ENCODE data around the gene PLEKHH1. TPM values are rescaled to one million over a fixed set of nuclear protein-coding genes. Genes with fewer than 3 reads are reported as not detected.

PLEKHH1 gene
- total and polyA plus RNA-seq, 9 of the 15 experiments (the other 6 are each of a cell fraction or from before 2014, with no cell fraction given), result 0.76 to 5.9 (median 2.9) TPM

- H3K27me3 ChIP-seq (ENCODE audit: control insufficient read depth in 2 of 2, insufficient read depth in 2 of 2, low read length in 2 of 2), result no peaks in the 10 kb centered on the region
- H3K36me3 ChIP-seq (ENCODE audit: control insufficient read depth, insufficient read depth, low read length), result no peaks in the 10 kb centered on the region; the same call in 2 of the 3 replicates
- no peaks in the 10 kb centered on the region for H3K4me1 ChIP-seq (replicated peaks in 1 of 2; ENCODE audit: control insufficient read depth in 2 of 2, insufficient read depth in 2 of 2, low read length in 2 of 2)
- H3K4me2 ChIP-seq (ENCODE audit: insufficient read depth, low read length), result no peak overlapping the region
- ATAC-seq (no peak), DNase-seq (ENCODE audit: extremely low read depth in 1 of 4, low spot score in 3 of 4) (no peak), FAIRE-seq (no peak)
- ChIA-PET POLR2A (interaction anchor here (1.1 to 1.5 kb wide), 2 partner anchors 14 to 15 kb away, joined by 3 to 10 read pairs; no protein-coding TSS in a partner anchor), CTCF (ENCODE audit: low intra/inter-chr PET ratio) (no interaction called here)
- H3K9me1 ChIP-seq (ENCODE audit: control insufficient read depth, insufficient read depth, low read length), result no peaks in the 10 kb centered on the region
- H3K9ac ChIP-seq (ENCODE audit: insufficient read depth in 1 of 2, low read depth in 2 of 2, low read length in 2 of 2), result no peak overlapping the region
- H2AFZ ChIP-seq (ENCODE audit: low read depth, low read length), result no peak overlapping the region
- H3K27ac ChIP-seq (ENCODE audit: extremely low read depth, low read depth, low read length), result no peak overlapping the region
- H4K20me1 ChIP-seq (replicated peaks; ENCODE audit: control insufficient read depth, insufficient read depth, low read length), result no peaks in the 10 kb centered on the region
- in situ Hi-C loops (cut with MboI), result no loop called here
- 37% methylated on average over 7 of the region's 7 CpGs for WGBS (ENCODE audit: insufficient coverage, low coverage, missing lambda C conversion rate)
- intact Hi-C loops (cut with micrococcal nuclease), result no loop called here
- no peak overlapping the region for H3K4me3 ChIP-seq
- H3K9me3 ChIP-seq (replicated peaks; ENCODE audit: control insufficient read depth, insufficient read depth, low read depth, low read length), result no peaks in the 10 kb centered on the region
- TF ChIP-seq MNT (conservative IDR thresholded peaks at IDR 0.05) (no peak), RHOXF2B (CRISPR knock-in tag; conservative IDR thresholded peaks at IDR 0.05) (no peak)
- TF ChIP-seq, protein P1, sequence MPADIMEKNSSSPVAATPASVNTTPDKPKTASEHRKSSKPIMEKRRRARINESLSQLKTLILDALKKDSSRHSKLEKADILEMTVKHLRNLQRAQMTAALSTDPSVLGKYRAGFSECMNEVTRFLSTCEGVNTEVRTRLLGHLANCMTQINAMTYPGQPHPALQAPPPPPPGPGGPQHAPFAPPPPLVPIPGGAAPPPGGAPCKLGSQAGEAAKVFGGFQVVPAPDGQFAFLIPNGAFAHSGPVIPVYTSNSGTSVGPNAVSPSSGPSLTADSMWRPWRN (IDR thresholded peaks at IDR 0.05; ENCODE audit: low read depth), result no peak
- no peaks in the 10 kb centered on the region for H3K79me2 ChIP-seq (ENCODE audit: control insufficient read depth, insufficient read depth, low read length)
- BruUV-seq (replicated peaks), result no TSS peak
Measured at GRCh38 chr14:67557118-67557517, 24.0 kb downstream of the PLEKHH1 start.

DNA sequence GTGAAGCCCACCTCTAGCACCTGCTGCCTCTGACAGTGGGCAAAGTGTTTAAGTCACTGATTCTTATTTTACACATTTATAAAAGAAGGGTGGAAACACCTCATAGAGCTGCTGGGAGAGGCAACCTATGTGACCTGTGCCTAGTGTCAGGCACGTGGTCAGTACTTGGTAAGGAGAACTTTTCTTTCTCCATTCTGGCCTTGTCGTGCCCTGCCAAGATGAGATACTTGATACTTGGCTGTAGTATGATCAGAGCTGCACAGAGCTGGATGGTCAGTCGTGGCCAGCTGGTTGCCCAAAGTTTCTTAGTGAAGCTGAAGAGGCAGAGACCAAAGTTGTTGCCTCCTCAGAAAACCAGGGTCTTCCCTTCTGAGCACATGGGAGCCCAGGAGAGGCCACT is 24.6 kb downstream of the PLEKHH1 start:
- H3K36me3 ChIP-seq (ENCODE audit: control insufficient read depth, insufficient read depth, low read length), result no peaks in the 10 kb centered on the region; the same call in 2 of the 3 replicates
- no peaks in the 10 kb centered on the region for H4K20me1 ChIP-seq (replicated peaks; ENCODE audit: control insufficient read depth, insufficient read depth, low read length)
- ChIA-PET CTCF (ENCODE audit: low intra/inter-chr PET ratio) (no interaction called here), POLR2A (no interaction called here)
- no peak overlapping the region for H3K9ac ChIP-seq (ENCODE audit: insufficient read depth in 1 of 2, low read depth in 2 of 2, low read length in 2 of 2)
- H3K9me3 ChIP-seq (replicated peaks; ENCODE audit: control insufficient read depth, insufficient read depth, low read depth, low read length), result no peaks in the 10 kb centered on the region
- in situ Hi-C loops (cut with MboI), result no loop called here
- DNase-seq (ENCODE audit: extremely low read depth in 1 of 4, low spot score in 3 of 4) (no peak), FAIRE-seq (no peak), ATAC-seq (no peak)
- H3K27ac ChIP-seq (ENCODE audit: extremely low read depth, low read depth, low read length), result no peak overlapping the region
- no peaks in the 10 kb centered on the region for H3K79me2 ChIP-seq (ENCODE audit: control insufficient read depth, insufficient read depth, low read length)
- no peaks in the 10 kb centered on the region for H3K4me1 ChIP-seq (replicated peaks in 1 of 2; ENCODE audit: control insufficient read depth in 2 of 2, insufficient read depth in 2 of 2, low read length in 2 of 2)
- BruUV-seq (replicated peaks), result no TSS peak
- no peak overlapping the region for H2AFZ ChIP-seq (ENCODE audit: low read depth, low read length)
- no peaks in the 10 kb centered on the region for H3K27me3 ChIP-seq (ENCODE audit: control insufficient read depth in 2 of 2, insufficient read depth in 2 of 2, low read length in 2 of 2)
- H3K4me2 ChIP-seq (ENCODE audit: insufficient read depth, low read length), result no peak overlapping the region
- no peaks in the 10 kb centered on the region for H3K9me1 ChIP-seq (ENCODE audit: control insufficient read depth, insufficient read depth, low read length)
- intact Hi-C loops (cut with micrococcal nuclease), result no loop called here
- 8% methylated on average over 3 of the region's 3 CpGs for WGBS (ENCODE audit: insufficient coverage, low coverage, missing lambda C conversion rate)
- no peak overlapping the region for H3K4me3 ChIP-seq
- TF ChIP-seq NBN (IDR thresholded peaks at IDR 0.05; ENCODE audit: low read depth), result no peak
- TF ChIP-seq SIX5 (IDR thresholded peaks at IDR 0.05; ENCODE audit: borderline replicate concordance in 1 of 2, insufficient read depth in 1 of 2, low read depth in 1 of 2, low read length in 2 of 2), result no peak
- no peak for TF ChIP-seq CREBBP (IDR thresholded peaks at IDR 0.05; ENCODE audit: low read depth, low read length)
- no peak for TF ChIP-seq ZFP36 (IDR thresholded peaks at IDR 0.05; ENCODE audit: low read depth, low read length, partially characterized antibody)
- TF ChIP-seq, protein P2, sequence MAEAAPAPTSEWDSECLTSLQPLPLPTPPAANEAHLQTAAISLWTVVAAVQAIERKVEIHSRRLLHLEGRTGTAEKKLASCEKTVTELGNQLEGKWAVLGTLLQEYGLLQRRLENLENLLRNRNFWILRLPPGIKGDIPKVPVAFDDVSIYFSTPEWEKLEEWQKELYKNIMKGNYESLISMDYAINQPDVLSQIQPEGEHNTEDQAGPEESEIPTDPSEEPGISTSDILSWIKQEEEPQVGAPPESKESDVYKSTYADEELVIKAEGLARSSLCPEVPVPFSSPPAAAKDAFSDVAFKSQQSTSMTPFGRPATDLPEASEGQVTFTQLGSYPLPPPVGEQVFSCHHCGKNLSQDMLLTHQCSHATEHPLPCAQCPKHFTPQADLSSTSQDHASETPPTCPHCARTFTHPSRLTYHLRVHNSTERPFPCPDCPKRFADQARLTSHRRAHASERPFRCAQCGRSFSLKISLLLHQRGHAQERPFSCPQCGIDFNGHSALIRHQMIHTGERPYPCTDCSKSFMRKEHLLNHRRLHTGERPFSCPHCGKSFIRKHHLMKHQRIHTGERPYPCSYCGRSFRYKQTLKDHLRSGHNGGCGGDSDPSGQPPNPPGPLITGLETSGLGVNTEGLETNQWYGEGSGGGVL (CRISPR knock-in tag; IDR thresholded peaks at IDR 0.05), result no peak
- TF ChIP-seq NCOA6 (IDR thresholded peaks at IDR 0.05), result no peak
- TF ChIP-seq ZNF224 (CRISPR knock-in tag; IDR thresholded peaks at IDR 0.05), result no peak

Data from K562 (cell line).